Chondrocyte (in vitro differentiated cells): ENCODE results near the gene ATP5MC2. TPM values are rescaled to one million over a fixed set of nuclear protein-coding genes. Genes with fewer than 3 reads are reported as not detected.
"Not testable (repeated sequence)": the region's sequence is repeated elsewhere in the genome, so short reads cannot be mapped to it uniquely, and the experiment has no call there.

Experiments used
- DNase-seq: peaks from one replicate; pipeline ENCODE4 v3.0.0; 2021; ENCODE audit warnings: mixed read lengths, low spot score
- H3K27ac Mint-ChIP-seq: one replicate; pipeline ENCODE4 v1.8.0; 2021; ENCODE audit warnings: mild to moderate bottlenecking, moderate library complexity, mixed read lengths; ENCODE audit not compliant: unreplicated experiment
- H3K27me3 Mint-ChIP-seq: 2 replicates; pipeline ENCODE4 v1.8.0; 2021; ENCODE audit warnings: low read depth, mixed read lengths
- H3K36me3 Mint-ChIP-seq: 2 replicates; pipeline ENCODE4 v1.8.0; 2021; ENCODE audit warnings: low read depth, mixed read lengths
- H3K4me1 Mint-ChIP-seq: 2 replicates; pipeline ENCODE4 v1.8.0; 2021; ENCODE audit warnings: low read depth, mild to moderate bottlenecking, mixed read lengths
- H3K4me3 Mint-ChIP-seq: one replicate; pipeline ENCODE4 v1.8.0; 2021; ENCODE audit warnings: mild to moderate bottlenecking, moderate library complexity, mixed read lengths; ENCODE audit not compliant: unreplicated experiment
- H3K9me3 Mint-ChIP-seq: 2 replicates; pipeline ENCODE4 v1.8.0; 2021; ENCODE audit warnings: low read depth, mixed read lengths
- CTCF ChIP-seq: fragments of 200-600 bp; sonication (generic); IDR thresholded peaks from 2 replicates; pipeline ENCODE4 v1.5.0; 2021; ENCODE audit warnings: antibody characterized with exemption, mild to moderate bottlenecking, moderate library complexity
- long read RNA-seq: library from polyadenylated mRNA; stranded (forward); transcript quantifications from one replicate; pipeline ENCODE4 v2.0.0, GENCODE V29; 2021
- total RNA-seq: library from RNA; stranded (reverse); gene quantifications from 3 replicates; pipeline ENCODE4 v1.2.1, GENCODE V29; 2021

The ATP5MC2 gene
- total RNA-seq, result 201 to 204 TPM (median 203 TPM) in 3 replicates
- long read RNA-seq, transcript ATP5MC2-202 (5 exons, 878 nt), result major isoform, 139 of 243 reads
- long read RNA-seq, transcript ATP5MC2-203 (4 exons, 1,976 nt), result minor isoform, 40 of 243 reads
- long read RNA-seq, partial matches to known transcripts, result 2 of 243 reads
- long read RNA-seq, other reads (novel, unspliced or antisense), result 60 of 243 reads

- Mint-ChIP-seq H3K4me3 (peak within 1 kb of the TSS; percentile 94), H3K27ac (peak within 1 kb of the TSS; percentile 97), H3K9me3 (no peaks in the 10 kb centered on the region), H3K4me1 (peaks cover 36% of the 10 kb centered on the region), H3K36me3 (peaks cover 10% of the 10 kb centered on the region), H3K27me3 (peaks cover 5% of the 10 kb centered on the region)
- peak; percentile 97 for TF ChIP-seq CTCF
- DNase-seq, result peak; percentile 98
Observed at GRCh38 chr12:53675701-53676607, at the start of gene ATP5MC2. Gene ATP5MC2 (minus strand): TSS chr12:53676083. CDS start chr12:53672614, 3,469 bp downstream.

GRCh38 chr12:53722450-53723041, 46.7 kb upstream of the ATP5MC2 start:
- H3K27me3 Mint-ChIP-seq, result no peaks in the 10 kb centered on the region
- no peak for DNase-seq
- no peak overlapping the region for H3K27ac Mint-ChIP-seq
- H3K4me3 Mint-ChIP-seq, result no peak overlapping the region
- H3K9me3 Mint-ChIP-seq, result no peaks in the 10 kb centered on the region
- H3K36me3 Mint-ChIP-seq, result peaks cover 39% of the 10 kb centered on the region
- TF ChIP-seq CTCF, result no peak
- H3K4me1 Mint-ChIP-seq, result peaks cover 20% of the 10 kb centered on the region

GRCh38 chr12:53720946-53721345, 45.1 kb upstream of the ATP5MC2 start:
- no peak for TF ChIP-seq CTCF
- peaks cover 7% of the 10 kb centered on the region for H3K4me1 Mint-ChIP-seq
- H3K27ac Mint-ChIP-seq, result no peak overlapping the region
- no peaks in the 10 kb centered on the region for H3K27me3 Mint-ChIP-seq
- no peak for DNase-seq
- peaks cover 51% of the 10 kb centered on the region for H3K36me3 Mint-ChIP-seq
- H3K9me3 Mint-ChIP-seq, result no peaks in the 10 kb centered on the region
- no peak overlapping the region for H3K4me3 Mint-ChIP-seq

- peaks cover 53% of the 10 kb centered on the region for H3K36me3 Mint-ChIP-seq
- H3K27me3 Mint-ChIP-seq, result no peaks in the 10 kb centered on the region
- H3K4me1 Mint-ChIP-seq, result no peaks in the 10 kb centered on the region
- DNase-seq, result no peak
- H3K27ac Mint-ChIP-seq, result no peak overlapping the region
- no peak for TF ChIP-seq CTCF
- H3K4me3 Mint-ChIP-seq, result no peak overlapping the region
- H3K9me3 Mint-ChIP-seq, result no peaks in the 10 kb centered on the region
Observed at GRCh38 chr12:53719649-53720048, 43.8 kb upstream of the ATP5MC2 start.

GRCh38 chr12:53718567-53718966, 42.7 kb upstream of the ATP5MC2 start:
- not testable (repeated sequence) for H3K4me1 Mint-ChIP-seq, H3K9me3 Mint-ChIP-seq, DNase-seq, H3K27me3 Mint-ChIP-seq, H3K27ac Mint-ChIP-seq, H3K4me3 Mint-ChIP-seq
- peaks cover 56% of the 10 kb centered on the region for H3K36me3 Mint-ChIP-seq
